GM10266 (cell line): ENCODE measurements around the gene SOX5.

Source experiments
- DNase-seq: peaks from one replicate; pipeline ENCODE4 v3.0.0; 2012; ENCODE audit errors: extremely low spot score
- TF ChIP-seq, protein P1 (sequence below): IDR thresholded peaks from 2 replicates; pipeline ENCODE4 v1.5.1; 2012; ENCODE audit warnings: mild to moderate bottlenecking, low read depth; ENCODE audit not compliant: control insufficient read depth, insufficient read depth; ENCODE audit errors: missing control alignments

The SOX5 gene

DNA sequence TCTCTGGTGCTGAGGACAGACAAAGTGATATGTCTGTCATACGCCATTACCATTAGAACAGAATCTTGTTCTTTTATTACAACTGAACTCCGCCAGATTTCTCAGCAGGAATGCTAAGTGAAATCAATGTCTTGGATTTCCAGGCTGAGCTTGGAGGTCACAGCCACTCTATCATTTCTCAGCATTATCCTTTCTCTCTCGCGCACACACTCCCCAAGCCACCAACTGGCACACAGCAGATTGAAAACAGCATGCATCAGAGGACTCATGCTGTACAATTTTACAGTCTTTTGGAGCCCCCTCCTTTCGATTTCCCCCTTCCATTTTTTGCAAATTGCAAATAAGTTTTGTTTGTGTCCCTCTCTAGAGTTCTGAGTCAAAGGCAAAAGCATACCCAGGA lies 348.6 kb downstream of the SOX5 start:
- no peak for DNase-seq
- TF ChIP-seq, protein P1, sequence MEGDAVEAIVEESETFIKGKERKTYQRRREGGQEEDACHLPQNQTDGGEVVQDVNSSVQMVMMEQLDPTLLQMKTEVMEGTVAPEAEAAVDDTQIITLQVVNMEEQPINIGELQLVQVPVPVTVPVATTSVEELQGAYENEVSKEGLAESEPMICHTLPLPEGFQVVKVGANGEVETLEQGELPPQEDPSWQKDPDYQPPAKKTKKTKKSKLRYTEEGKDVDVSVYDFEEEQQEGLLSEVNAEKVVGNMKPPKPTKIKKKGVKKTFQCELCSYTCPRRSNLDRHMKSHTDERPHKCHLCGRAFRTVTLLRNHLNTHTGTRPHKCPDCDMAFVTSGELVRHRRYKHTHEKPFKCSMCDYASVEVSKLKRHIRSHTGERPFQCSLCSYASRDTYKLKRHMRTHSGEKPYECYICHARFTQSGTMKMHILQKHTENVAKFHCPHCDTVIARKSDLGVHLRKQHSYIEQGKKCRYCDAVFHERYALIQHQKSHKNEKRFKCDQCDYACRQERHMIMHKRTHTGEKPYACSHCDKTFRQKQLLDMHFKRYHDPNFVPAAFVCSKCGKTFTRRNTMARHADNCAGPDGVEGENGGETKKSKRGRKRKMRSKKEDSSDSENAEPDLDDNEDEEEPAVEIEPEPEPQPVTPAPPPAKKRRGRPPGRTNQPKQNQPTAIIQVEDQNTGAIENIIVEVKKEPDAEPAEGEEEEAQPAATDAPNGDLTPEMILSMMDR, result no peak

DNA sequence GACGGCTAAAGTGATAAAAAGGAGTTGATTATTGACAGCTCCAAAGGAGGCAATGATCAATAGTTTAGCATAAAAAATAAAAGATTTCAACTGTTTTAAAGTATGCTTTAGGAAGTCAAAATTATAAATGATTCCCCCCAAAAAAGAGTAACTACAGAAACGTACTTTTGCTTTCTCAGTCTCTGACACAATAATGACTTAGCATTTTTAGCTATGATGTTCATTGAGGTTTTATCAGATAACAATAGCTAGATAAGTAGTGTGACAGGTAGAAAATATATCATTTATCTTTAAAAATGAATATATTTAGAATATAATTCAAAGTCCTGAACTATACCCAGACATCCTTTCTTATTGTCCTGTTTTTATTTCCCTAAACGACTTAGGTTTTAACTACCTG lies 352.9 kb downstream of the SOX5 start:
- no peak for DNase-seq
- TF ChIP-seq, protein P1, result no peak

GRCh38 chr12:23587833-23588559 lies 361.5 kb downstream of the SOX5 start:
- TF ChIP-seq, protein P1, result no peak
- no peak for DNase-seq

DNA sequence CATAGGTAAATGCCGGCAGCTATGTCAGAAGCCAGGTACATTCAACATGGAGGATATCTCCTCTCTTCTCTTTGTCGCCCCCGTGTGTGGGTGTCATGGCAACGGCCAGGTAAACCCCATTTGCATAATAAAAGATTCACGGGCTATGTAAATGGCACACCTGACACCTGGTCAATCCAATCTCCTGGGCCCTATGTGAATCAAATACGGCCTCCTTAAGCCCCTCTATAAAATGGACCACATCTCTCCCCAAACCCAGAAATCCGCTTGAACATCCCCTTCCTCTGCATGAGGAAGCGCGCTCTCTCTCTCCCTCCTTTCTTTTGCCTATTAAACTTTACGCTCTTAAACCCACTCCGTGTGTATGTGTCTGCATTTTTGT lies 363.7 kb downstream of the SOX5 start:
- no peak for DNase-seq
- TF ChIP-seq, protein P1, result no peak

GRCh38 chr12:23585156-23585781 lies 364.2 kb downstream of the SOX5 start:
- TF ChIP-seq, protein P1, result no peak
- no peak for DNase-seq

GRCh38 chr12:23581913-23582312 lies 367.6 kb downstream of the SOX5 start:
- DNase-seq, result no peak
- TF ChIP-seq, protein P1, result no peak

DNA sequence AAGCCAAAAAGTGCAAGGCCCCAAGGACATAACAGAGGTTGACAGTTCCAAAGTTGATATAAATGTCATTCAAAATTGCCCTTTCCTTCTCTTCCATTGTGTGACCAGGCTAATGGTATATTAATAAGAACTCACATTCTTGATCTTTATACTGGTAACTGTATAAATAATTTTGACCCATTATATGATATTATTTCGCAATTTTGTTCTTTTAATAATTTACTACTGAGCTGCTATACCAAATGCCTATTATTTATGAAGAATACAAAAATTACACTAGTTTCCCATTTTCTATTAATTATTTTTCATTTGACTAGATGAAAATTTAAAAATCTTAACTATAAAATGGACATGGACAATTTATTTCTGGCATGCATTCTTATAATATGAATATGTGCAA lies 370.2 kb downstream of the SOX5 start:
- TF ChIP-seq, protein P1, result no peak
- DNase-seq, result no peak
